PC-9 (cell line): ENCODE data around the gene ERICH2.

Source experiments
- EZH2 ChIP-seq: fragments of 200-600 bp; sonication (generic); IDR thresholded peaks from 2 replicates; pipeline ENCODE4 v1.8.0; 2017; ENCODE audit warnings: antibody characterized with exemption, low read depth
- TF ChIP-seq, protein P1 (sequence below): fragments of 200-600 bp; sonication (generic); conservative IDR thresholded peaks from 2 replicates; pipeline ENCODE4 v1.6.1; 2017; ENCODE audit warnings: mixed run types, antibody characterized with exemption, mild to moderate bottlenecking, moderate library complexity

DNA sequence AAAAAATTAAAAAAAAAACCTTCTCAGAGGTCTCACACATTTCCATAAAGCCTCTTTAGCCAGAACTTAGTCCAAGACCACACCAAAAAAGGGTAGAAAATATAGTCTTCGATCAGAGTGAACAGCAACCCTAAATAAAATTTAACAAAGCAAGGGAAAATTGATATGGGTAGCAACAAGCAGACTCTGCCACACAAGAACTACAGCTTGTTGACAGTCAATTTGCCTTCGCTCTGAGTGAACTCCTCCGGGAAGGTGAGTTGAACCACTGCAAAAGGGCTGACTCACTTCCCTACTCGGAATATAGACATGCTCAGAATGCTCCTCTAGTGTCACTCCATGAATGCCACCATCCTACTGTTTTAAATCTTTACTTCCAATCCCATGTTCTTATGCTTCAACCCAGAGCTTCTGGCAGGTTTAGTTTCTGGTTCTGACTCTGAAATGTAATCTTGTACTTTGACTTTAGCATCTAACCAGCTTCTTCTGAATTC, 70.6 kb downstream of the ERICH2 start:
- TF ChIP-seq, protein P1, sequence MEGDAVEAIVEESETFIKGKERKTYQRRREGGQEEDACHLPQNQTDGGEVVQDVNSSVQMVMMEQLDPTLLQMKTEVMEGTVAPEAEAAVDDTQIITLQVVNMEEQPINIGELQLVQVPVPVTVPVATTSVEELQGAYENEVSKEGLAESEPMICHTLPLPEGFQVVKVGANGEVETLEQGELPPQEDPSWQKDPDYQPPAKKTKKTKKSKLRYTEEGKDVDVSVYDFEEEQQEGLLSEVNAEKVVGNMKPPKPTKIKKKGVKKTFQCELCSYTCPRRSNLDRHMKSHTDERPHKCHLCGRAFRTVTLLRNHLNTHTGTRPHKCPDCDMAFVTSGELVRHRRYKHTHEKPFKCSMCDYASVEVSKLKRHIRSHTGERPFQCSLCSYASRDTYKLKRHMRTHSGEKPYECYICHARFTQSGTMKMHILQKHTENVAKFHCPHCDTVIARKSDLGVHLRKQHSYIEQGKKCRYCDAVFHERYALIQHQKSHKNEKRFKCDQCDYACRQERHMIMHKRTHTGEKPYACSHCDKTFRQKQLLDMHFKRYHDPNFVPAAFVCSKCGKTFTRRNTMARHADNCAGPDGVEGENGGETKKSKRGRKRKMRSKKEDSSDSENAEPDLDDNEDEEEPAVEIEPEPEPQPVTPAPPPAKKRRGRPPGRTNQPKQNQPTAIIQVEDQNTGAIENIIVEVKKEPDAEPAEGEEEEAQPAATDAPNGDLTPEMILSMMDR: no peak
- TF ChIP-seq EZH2: no peak
